Measurements from ENCODE around the gene NFIA. TPM values are rescaled to one million over a fixed set of nuclear protein-coding genes. Genes with fewer than 3 reads are reported as not detected.

Gene NFIA
- total RNA-seq, 2 experiments from 2014 or later, result 0.98 to 1.1 TPM

DNA sequence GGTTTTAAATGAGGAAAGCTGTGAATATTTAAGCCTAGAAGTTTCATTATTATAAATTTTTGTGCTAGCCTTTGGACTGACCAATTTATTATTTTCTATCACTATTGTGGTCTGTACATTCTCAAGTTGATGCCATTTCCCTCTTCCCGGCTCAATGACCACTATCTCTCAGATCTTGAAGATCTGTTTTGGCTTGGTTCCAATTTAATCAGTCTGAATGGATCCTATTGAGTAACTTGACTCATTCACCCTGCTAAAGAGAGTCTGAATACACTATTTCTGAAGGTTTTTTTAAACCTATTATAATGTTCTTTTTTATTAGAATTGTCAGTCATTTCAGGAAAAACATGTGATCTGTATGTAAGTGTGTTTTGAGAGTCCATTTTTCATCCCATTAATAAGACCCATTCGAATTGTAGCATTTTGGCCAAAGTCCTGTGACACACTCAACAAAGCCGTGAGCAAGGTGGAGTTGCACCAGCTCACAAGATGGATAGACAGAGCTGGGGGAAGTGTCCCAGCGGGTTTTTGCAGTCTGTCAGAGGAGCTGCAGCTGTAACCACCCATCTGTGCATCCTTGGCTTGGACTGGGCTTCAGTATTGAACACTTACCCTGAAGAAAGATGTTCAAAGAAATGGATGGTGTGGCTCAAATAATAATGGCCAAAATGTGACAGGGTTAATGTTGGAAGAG, 145.6 kb downstream of the NFIA start:
- Mint-ChIP-seq H3K4me3 (no peak overlapping the region), H3K4me1 (ENCODE audit: low read depth) (no peaks in the 10 kb centered on the region), H3K27ac (no peak overlapping the region), H3K36me3 (ENCODE audit: low read depth) (no peaks in the 10 kb centered on the region), H3K27me3 (ENCODE audit: low read depth) (peaks cover 3% of the 10 kb centered on the region), H3K9me3 (no peaks in the 10 kb centered on the region)
- no peak for DNase-seq
- CTCF ChIA-PET, result interaction anchor here (0.6 to 1.4 kb wide), 3 partner anchors 28 to 179 kb away, joined by 3 to 5 read pairs (median 4); no protein-coding TSS in a partner anchor
- intact Hi-C loops (cut with micrococcal nuclease), result no loop called here

DNA sequence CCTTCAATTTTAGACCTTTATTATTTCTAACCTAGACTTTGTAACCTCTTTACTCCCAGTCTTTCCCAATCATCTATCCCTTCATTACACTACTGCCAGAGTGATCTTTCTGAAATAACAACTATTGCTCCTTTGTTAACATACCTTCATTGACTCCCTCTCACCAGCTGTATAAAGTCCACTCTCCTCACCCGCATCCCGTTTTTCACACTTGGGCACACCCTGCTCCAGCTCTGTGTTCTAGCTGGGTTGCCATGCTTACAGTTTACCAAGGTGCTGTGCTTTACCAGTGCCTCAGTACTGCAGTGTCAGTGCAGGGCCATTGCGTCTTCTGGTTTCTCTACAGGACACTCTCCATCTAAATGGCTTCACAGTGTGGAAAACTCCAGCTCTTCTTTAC, 148.2 kb downstream of the NFIA start:
- H3K27ac Mint-ChIP-seq, result no peak overlapping the region
- no peaks in the 10 kb centered on the region for H3K27me3 Mint-ChIP-seq (ENCODE audit: low read depth)
- no peaks in the 10 kb centered on the region for H3K36me3 Mint-ChIP-seq (ENCODE audit: low read depth)
- H3K4me3 Mint-ChIP-seq, result no peak overlapping the region
- H3K9me3 Mint-ChIP-seq, result no peaks in the 10 kb centered on the region
- no peaks in the 10 kb centered on the region for H3K4me1 Mint-ChIP-seq (ENCODE audit: low read depth)
- intact Hi-C loops (cut with micrococcal nuclease), result no loop called here
- CTCF ChIA-PET, result no interaction called here
- DNase-seq, result no peak

DNA sequence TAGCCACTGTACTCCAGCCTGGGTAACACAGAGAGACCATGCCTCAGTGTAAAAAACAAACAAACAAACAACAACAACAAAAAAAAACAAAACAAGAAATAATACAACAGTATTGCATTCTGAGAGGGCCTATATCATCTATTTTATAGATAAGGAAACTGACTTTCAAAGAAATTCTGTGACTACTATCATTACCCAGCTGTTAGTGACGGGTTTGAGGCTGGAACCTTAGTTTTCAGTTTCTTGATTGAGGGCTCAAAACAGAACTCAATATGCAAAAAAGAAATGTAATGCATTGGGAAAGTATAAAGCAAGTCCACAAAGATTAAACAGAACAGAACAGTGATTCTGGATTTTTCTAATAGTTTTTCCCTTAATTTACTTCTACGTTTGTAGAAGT, 149.4 kb downstream of the NFIA start:
- DNase-seq, result no peak

DNA sequence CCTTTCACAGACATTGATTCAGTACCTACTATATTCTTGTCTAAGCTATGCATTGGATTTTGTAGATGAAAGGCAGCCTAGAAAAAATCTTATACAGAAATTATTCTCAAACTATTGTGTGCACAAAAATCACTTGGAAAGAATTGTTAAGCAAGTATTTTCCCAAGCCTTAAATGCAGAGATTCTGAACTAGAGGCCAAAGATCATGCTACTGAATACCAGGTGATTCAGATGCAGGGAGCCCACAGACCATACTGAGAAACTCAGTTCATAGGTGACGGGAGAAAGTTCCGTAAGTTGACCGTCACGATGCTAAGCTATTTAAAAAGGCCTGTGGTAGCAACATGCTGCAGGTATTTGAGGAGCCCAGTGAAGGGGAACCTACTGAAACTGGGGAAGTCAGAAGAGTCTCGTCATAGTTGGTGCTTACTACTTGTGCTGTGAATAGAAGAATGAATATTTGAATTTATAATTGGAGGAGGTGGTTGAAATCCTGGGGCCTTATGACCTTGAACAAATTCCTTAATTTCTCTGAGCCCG, 150.8 kb downstream of the NFIA start:
- Mint-ChIP-seq H3K27ac (no peak overlapping the region), H3K36me3 (ENCODE audit: low read depth) (no peaks in the 10 kb centered on the region), H3K4me3 (no peak overlapping the region), H3K4me1 (ENCODE audit: low read depth) (no peaks in the 10 kb centered on the region), H3K9me3 (no peaks in the 10 kb centered on the region), H3K27me3 (ENCODE audit: low read depth) (peaks cover 2% of the 10 kb centered on the region)
- CTCF ChIA-PET, result no interaction called here
- intact Hi-C loops (cut with micrococcal nuclease), result no loop called here
- no peak for DNase-seq

More for the DNA sequence above, 149.4 kb downstream of the NFIA start:
- H3K36me3 Mint-ChIP-seq (ENCODE audit: low read depth), result no peaks in the 10 kb centered on the region
- H3K27ac Mint-ChIP-seq, result no peak overlapping the region
- no peak overlapping the region for H3K4me3 Mint-ChIP-seq
- no peaks in the 10 kb centered on the region for H3K4me1 Mint-ChIP-seq (ENCODE audit: low read depth)
- no peaks in the 10 kb centered on the region for H3K27me3 Mint-ChIP-seq (ENCODE audit: low read depth)
- H3K9me3 Mint-ChIP-seq, result no peaks in the 10 kb centered on the region
- CTCF ChIA-PET, result no interaction called here
- intact Hi-C loops (cut with micrococcal nuclease), result no loop called here

DNA sequence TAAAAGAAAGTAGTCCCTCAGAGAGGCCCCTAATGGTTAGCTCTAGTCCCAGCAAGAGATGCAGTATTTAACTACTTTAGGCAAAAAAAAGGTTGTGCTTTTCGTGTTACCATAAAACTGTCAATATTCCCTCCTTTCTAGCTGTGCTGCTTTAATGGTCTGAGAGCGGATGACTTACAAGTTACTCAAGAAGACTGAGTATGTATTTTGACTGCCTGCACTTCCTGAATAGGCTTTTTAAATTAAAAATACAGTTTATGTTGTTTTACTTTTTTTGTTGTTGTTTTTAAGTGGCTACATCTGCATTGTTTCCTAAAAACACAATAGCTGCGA, 152.2 kb downstream of the NFIA start:
- DNase-seq, result no peak
- H3K4me1 Mint-ChIP-seq (ENCODE audit: low read depth), result no peaks in the 10 kb centered on the region
- H3K4me3 Mint-ChIP-seq, result no peak overlapping the region
- intact Hi-C loops (cut with micrococcal nuclease), result no loop called here
- H3K9me3 Mint-ChIP-seq, result no peaks in the 10 kb centered on the region
- no peaks in the 10 kb centered on the region for H3K36me3 Mint-ChIP-seq (ENCODE audit: low read depth)
- peaks cover 2% of the 10 kb centered on the region for H3K27me3 Mint-ChIP-seq (ENCODE audit: low read depth)
- no peak overlapping the region for H3K27ac Mint-ChIP-seq
- CTCF ChIA-PET, result no interaction called here

DNA sequence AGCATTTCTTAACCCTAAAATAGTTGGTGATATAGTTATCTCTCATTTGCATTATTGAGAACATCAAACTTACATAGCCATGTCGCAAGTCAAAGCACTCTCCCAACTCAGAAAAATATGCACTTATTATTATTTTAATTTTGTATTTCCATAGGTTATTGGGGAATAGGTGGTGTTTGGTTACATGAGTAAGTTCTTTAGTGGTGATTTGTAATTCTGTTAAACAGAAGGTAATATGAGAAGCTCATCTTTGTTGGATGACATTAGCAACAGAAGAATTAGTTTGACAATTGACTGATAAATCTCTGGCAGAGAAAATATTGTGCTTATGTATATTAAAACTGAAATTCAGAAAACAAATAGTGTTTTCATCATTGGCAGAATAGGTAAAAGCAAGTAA, 154.8 kb downstream of the NFIA start:
- Mint-ChIP-seq H3K4me1 (ENCODE audit: low read depth) (no peaks in the 10 kb centered on the region), H3K36me3 (ENCODE audit: low read depth) (no peaks in the 10 kb centered on the region), H3K9me3 (no peaks in the 10 kb centered on the region), H3K27ac (no peak overlapping the region), H3K4me3 (no peak overlapping the region), H3K27me3 (ENCODE audit: low read depth) (peaks cover 2% of the 10 kb centered on the region)
- intact Hi-C loops (cut with micrococcal nuclease), result no loop called here
- CTCF ChIA-PET, result interaction anchor here (1.3 kb wide), 1 partner anchor 189 kb away, joined by 3 read pairs; no protein-coding TSS in a partner anchor
- no peak for DNase-seq

DNA sequence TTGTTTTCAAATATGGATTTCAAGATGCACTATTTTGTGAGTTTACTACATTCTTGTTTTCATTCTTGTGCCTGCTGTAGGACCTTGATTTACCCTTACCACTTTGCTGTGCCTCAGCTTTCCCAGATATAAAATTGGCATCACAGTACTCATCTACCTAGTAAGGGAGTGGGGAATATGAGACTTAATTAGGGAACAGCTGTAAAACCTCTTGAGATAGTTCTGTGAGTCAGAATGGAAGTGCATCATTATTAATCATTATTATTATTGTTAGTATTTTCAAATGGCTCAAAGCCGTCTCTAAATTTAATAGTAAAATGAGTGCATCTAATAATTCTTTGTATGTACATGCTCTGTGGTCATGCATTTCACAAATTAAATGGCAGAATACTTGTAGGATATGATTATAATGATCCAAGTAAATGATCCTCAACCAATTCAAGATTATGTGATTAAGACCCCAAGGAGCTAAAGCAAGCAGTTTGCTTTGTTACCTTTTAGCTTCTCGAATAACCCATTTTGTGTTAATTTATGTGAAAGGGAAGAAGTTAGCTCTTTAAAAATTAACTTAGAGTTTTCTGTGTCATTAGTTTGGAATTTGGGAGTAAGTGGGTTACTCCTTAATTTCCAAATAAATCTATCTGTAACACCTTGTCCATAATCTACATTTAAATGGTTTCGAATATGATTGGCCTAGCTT, 155.4 kb downstream of the NFIA start:
- no peak for DNase-seq
- Mint-ChIP-seq H3K4me1 (ENCODE audit: low read depth) (no peaks in the 10 kb centered on the region), H3K27me3 (ENCODE audit: low read depth) (peaks cover 2% of the 10 kb centered on the region), H3K27ac (no peak overlapping the region), H3K36me3 (ENCODE audit: low read depth) (no peaks in the 10 kb centered on the region), H3K4me3 (no peak overlapping the region), H3K9me3 (no peaks in the 10 kb centered on the region)
- intact Hi-C loops (cut with micrococcal nuclease), result no loop called here
- CTCF ChIA-PET, result interaction anchor here (1.3 kb wide), 1 partner anchor 190 kb away, joined by 3 read pairs; no protein-coding TSS in a partner anchor

DNA sequence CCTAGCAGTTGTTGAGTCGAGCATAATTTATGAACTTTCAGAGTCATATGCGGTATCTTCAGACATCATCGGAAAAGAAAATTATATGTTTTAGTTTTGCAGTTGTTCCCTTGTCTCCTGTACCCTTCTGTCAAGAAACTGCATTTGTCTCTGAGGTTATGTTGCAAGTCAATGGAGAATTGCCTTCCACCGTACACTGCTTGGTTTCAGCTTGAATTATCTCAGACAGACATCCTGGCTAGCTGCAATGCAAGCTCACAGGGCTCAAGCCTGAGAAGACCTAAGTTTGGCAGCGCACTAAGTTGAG, 156.0 kb downstream of the NFIA start:
- Mint-ChIP-seq H3K4me3 (no peak overlapping the region), H3K27me3 (ENCODE audit: low read depth) (peaks cover 2% of the 10 kb centered on the region), H3K27ac (no peak overlapping the region), H3K4me1 (ENCODE audit: low read depth) (no peaks in the 10 kb centered on the region), H3K9me3 (no peaks in the 10 kb centered on the region), H3K36me3 (ENCODE audit: low read depth) (no peaks in the 10 kb centered on the region)
- CTCF ChIA-PET, result no interaction called here
- no peak for DNase-seq
- intact Hi-C loops (cut with micrococcal nuclease), result no loop called here

DNA sequence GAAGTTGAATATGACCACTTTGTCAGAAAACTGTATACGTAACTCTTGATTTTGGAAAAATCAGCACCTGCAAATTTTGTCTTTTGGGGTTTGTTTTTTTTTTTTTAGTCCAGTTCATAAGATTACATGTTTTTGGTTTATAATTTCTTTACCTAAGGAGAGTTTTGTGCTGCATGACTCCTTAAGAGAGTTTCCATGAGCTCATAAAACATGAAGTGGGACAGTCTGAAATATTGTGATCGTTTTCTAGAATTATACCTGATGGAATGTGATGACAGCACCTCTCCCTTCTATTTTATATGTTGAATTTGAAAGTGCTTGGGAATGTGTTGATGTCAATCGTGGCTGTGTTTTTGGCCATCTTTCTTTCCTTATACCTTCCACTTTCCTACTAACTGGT, 158.5 kb downstream of the NFIA start:
- Mint-ChIP-seq H3K27ac (no peak overlapping the region), H3K4me1 (ENCODE audit: low read depth) (no peaks in the 10 kb centered on the region), H3K4me3 (no peak overlapping the region), H3K9me3 (no peaks in the 10 kb centered on the region), H3K36me3 (ENCODE audit: low read depth) (no peaks in the 10 kb centered on the region), H3K27me3 (ENCODE audit: low read depth) (peaks cover 2% of the 10 kb centered on the region)
- DNase-seq, result no peak
- intact Hi-C loops (cut with micrococcal nuclease), result no loop called here
- CTCF ChIA-PET, result no interaction called here

DNA sequence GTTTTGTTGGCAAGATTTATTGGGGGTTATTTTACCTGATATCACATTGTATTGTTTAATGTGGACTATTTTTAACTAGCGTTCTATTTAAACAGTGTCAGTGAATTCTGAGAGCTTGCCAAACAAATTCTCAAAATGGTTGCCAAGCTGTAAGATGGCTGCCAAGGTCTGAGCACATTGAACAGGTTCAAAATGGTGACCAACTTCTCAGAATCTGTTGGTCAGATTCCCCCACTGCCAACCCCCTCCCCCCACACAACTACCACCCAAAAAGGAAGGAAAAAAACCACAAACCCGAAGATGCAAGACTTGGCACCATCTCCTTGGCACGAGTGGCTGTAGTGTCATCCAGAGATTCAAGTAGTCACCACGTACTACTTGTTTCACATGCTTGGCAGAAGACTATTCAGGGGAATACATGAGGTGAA, 159.1 kb downstream of the NFIA start:
- no peak overlapping the region for H3K4me3 Mint-ChIP-seq
- H3K27me3 Mint-ChIP-seq (ENCODE audit: low read depth), result peaks cover 2% of the 10 kb centered on the region
- no peaks in the 10 kb centered on the region for H3K9me3 Mint-ChIP-seq
- DNase-seq, result no peak
- H3K4me1 Mint-ChIP-seq (ENCODE audit: low read depth), result no peaks in the 10 kb centered on the region
- no peaks in the 10 kb centered on the region for H3K36me3 Mint-ChIP-seq (ENCODE audit: low read depth)
- intact Hi-C loops (cut with micrococcal nuclease), result no loop called here
- CTCF ChIA-PET, result no interaction called here
- no peak overlapping the region for H3K27ac Mint-ChIP-seq

DNA sequence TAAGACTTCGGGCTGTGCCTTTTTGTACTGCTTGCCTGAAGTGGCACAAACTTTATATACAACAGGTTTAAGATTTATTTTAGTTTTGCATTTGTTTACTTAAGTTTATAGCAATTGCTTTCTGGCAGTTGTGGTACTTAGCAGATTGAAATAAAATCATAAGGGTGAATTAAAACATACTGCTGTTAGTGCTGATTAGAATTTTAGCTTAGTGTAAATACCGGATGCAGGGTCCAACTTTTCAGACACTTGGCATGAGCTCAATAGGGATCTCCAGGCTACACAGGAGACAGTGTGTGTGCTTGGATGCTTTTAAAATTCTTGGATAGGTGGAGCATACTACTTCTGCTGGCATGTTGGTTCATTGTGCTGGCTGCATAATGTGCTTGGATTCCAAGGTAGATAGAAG, 159.6 kb downstream of the NFIA start:
- intact Hi-C loops (cut with micrococcal nuclease), result no loop called here
- no peaks in the 10 kb centered on the region for H3K4me1 Mint-ChIP-seq (ENCODE audit: low read depth)
- no peaks in the 10 kb centered on the region for H3K9me3 Mint-ChIP-seq
- no peaks in the 10 kb centered on the region for H3K36me3 Mint-ChIP-seq (ENCODE audit: low read depth)
- peaks cover 2% of the 10 kb centered on the region for H3K27me3 Mint-ChIP-seq (ENCODE audit: low read depth)
- CTCF ChIA-PET, result no interaction called here
- H3K4me3 Mint-ChIP-seq, result no peak overlapping the region
- no peak overlapping the region for H3K27ac Mint-ChIP-seq
- no peak for DNase-seq

DNA sequence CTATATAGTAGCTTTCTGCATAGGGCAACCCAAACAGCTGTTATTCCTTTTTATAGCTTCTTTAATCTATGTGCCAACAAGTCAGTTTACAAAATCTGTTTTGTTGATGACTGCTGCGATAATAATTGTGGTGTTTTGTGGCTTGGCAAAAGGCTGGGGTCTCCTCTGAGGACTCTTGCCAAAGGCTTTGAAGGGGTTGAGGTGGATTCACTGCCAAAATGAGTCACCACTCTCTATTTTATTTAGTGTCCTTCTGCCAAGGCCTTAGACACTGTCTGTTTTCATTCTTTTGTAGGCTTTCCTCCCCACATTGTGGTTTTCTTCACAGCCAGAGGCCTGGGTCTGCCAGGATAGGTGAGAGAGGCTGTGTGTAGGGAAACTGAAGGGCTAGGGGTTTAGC, 161.8 kb downstream of the NFIA start:
- Mint-ChIP-seq H3K4me1 (ENCODE audit: low read depth) (no peaks in the 10 kb centered on the region), H3K9me3 (no peaks in the 10 kb centered on the region), H3K36me3 (ENCODE audit: low read depth) (no peaks in the 10 kb centered on the region), H3K27ac (no peak overlapping the region), H3K27me3 (ENCODE audit: low read depth) (no peaks in the 10 kb centered on the region), H3K4me3 (no peak overlapping the region)
- DNase-seq, result no peak
- CTCF ChIA-PET, result interaction anchor here (0.6 kb wide), 1 partner anchor 188 kb away, joined by 3 read pairs; no protein-coding TSS in a partner anchor
- intact Hi-C loops (cut with micrococcal nuclease), result no loop called here
